H1 (cell line): ENCODE measurements around the gene FRY. TPM values are rescaled to one million over a fixed set of nuclear protein-coding genes. Genes with fewer than 3 reads are reported as not detected.

Experiments
- CHD7 ChIP-seq: fragments of 300-600 bp; sonication (generic); IDR thresholded peaks from 2 replicates; pipeline ENCODE4 v1.7.1; 2012; ENCODE audit warnings: low read length, moderate library complexity, mild to moderate bottlenecking, inconsistent platforms; ENCODE audit not compliant: insufficient replicate concordance
- HDAC6 ChIP-seq: IDR thresholded peaks from one replicate; pipeline ENCODE4 v1.7.1; 2012; ENCODE audit warnings: low read depth, mild to moderate bottlenecking, inconsistent platforms, low read length, moderate library complexity
- RAD21 ChIP-seq, 2 experiments: IDR thresholded peaks in 1 of 2; conservative IDR thresholded peaks in 1 of 2; 2 replicates each; pipeline ENCODE4 v1.6.1; 2011; ENCODE audit warnings: low read depth in 2 of 2, low read length in 2 of 2, improper control_type of control experiment in 1 of 2, inconsistent platforms in 1 of 2, mild to moderate bottlenecking in 1 of 2, moderate library complexity in 1 of 2
- TBP ChIP-seq: IDR thresholded peaks from 2 replicates; pipeline ENCODE4 v1.6.1; 2011; ENCODE audit warnings: low read depth, low read length, improper control_type of control experiment
- polyA plus RNA-seq, 7 experiments: library from polyadenylated mRNA; depleted of rRNA in 3 of 7; stranded (reverse) in 5 of 7; unstranded in 2 of 7; fragments of >200 nt in 5 of 7; fragments of 200-250 nt in 2 of 7; gene quantifications; 1 replicate in 5 of 7; 2 replicates in 1 of 7; 4 replicates in 1 of 7; pipeline versions ENCODE4 v1.2.1 to v1.2.3, GENCODE V29; 2011 to 2013; ENCODE audit warnings: missing spikeins in 2 of 7, mixed read lengths in 2 of 7
- total RNA-seq: library from RNA; stranded (reverse); fragmentation: NEBNext Ultra II Directional; extraction: Animal tissue kit (Norgen Biotek cat#: 25700); gene quantifications from 2 replicates; pipeline ENCODE4 v1.2.1, GENCODE V29; 2021
- TF ChIP-seq, protein P1 (sequence below), 3 experiments: IDR thresholded peaks; 1 replicate in 2 of 3; 2 replicates in 1 of 3; pipeline versions ENCODE4 v1.5.1 to v1.6.1; 2011; ENCODE audit warnings: low read length in 3 of 3, mild to moderate bottlenecking in 3 of 3, inconsistent platforms in 2 of 3, low read depth in 1 of 3, moderate library complexity in 1 of 3; ENCODE audit not compliant: insufficient read depth in 1 of 3; ENCODE audit errors: control extremely low read depth in 1 of 3
- TF ChIP-seq, protein P2 (sequence below): IDR thresholded peaks from 2 replicates; pipeline ENCODE4 v1.6.1; 2011; ENCODE audit warnings: low read depth, mild to moderate bottlenecking, low read length; ENCODE audit not compliant: insufficient read depth

The FRY gene
- total and polyA plus RNA-seq, 2 of the 8 experiments (the other 6 are each of a cell fraction or from before 2014, with no cell fraction given) = 4.3 to 9.2 TPM

- no peak for TF ChIP-seq CHD7
- TF ChIP-seq, protein P1, sequence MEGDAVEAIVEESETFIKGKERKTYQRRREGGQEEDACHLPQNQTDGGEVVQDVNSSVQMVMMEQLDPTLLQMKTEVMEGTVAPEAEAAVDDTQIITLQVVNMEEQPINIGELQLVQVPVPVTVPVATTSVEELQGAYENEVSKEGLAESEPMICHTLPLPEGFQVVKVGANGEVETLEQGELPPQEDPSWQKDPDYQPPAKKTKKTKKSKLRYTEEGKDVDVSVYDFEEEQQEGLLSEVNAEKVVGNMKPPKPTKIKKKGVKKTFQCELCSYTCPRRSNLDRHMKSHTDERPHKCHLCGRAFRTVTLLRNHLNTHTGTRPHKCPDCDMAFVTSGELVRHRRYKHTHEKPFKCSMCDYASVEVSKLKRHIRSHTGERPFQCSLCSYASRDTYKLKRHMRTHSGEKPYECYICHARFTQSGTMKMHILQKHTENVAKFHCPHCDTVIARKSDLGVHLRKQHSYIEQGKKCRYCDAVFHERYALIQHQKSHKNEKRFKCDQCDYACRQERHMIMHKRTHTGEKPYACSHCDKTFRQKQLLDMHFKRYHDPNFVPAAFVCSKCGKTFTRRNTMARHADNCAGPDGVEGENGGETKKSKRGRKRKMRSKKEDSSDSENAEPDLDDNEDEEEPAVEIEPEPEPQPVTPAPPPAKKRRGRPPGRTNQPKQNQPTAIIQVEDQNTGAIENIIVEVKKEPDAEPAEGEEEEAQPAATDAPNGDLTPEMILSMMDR (IDR thresholded peaks at IDR 0.05; ENCODE audit: control extremely low read depth in 1 of 3, insufficient read depth in 1 of 3, low read depth in 1 of 3, low read length in 3 of 3) = no peak
- no peak for TF ChIP-seq HDAC6
- TF ChIP-seq, protein P2, sequence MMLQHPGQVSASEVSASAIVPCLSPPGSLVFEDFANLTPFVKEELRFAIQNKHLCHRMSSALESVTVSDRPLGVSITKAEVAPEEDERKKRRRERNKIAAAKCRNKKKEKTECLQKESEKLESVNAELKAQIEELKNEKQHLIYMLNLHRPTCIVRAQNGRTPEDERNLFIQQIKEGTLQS = no peak
- TF ChIP-seq RAD21 (IDR thresholded peaks at IDR 0.05 in 1 of 2, conservative IDR thresholded peaks at IDR 0.05 in 1 of 2; ENCODE audit: low read depth in 2 of 2, low read length in 2 of 2) = no peak
- TF ChIP-seq TBP = no peak
Observed at GRCh38 chr13:32311188-32311897, 279.8 kb downstream of the FRY start (continued).
